Fibroblast of lung (primary cell): ENCODE measurements around the gene B9D1. TPM values are rescaled to one million over a fixed set of nuclear protein-coding genes. Genes with fewer than 3 reads are reported as not detected.

Experiments
- DNase-seq, 2 donors: peaks; one replicate each; pipeline versions ENCODE4 v3.0.0 to v3.0.0-alpha.2; 2010; ENCODE audit warnings: low read depth in 2 of 2
- H2AFZ ChIP-seq: 2 replicates; pipeline ENCODE4 v1.5.1; 2012; ENCODE audit warnings: low read length, control low read depth, inconsistent platforms
- H3K27ac ChIP-seq: 2 replicates; pipeline ENCODE4 v1.5.1; 2011; ENCODE audit warnings: low read length, control low read depth; ENCODE audit not compliant: insufficient read depth
- H3K27me3 ChIP-seq: 2 replicates; pipeline ENCODE4 v1.5.1; 2011; ENCODE audit warnings: mild to moderate bottlenecking, low read length; ENCODE audit not compliant: control insufficient read depth, insufficient read depth
- H3K36me3 ChIP-seq: 2 replicates; pipeline ENCODE4 v1.5.1; 2011; ENCODE audit warnings: low read length; ENCODE audit not compliant: control insufficient read depth, insufficient read depth
- H3K4me1 ChIP-seq: 2 replicates; pipeline ENCODE4 v1.5.1; 2011; ENCODE audit warnings: low read length; ENCODE audit not compliant: control insufficient read depth, insufficient read depth; ENCODE audit errors: extremely low read depth
- H3K4me2 ChIP-seq: 2 replicates; pipeline ENCODE4 v1.5.1; 2011; ENCODE audit warnings: low read length, control low read depth; ENCODE audit not compliant: insufficient read depth; ENCODE audit errors: extremely low read depth
- H3K4me3 ChIP-seq, 4 experiments: fragments of 200-600 bp in 1 of 4; sonication (generic) in 1 of 4; replicated peaks in 1 of 4; 2 replicates each; pipeline ENCODE4 v1.5.1; 2011 to 2016; ENCODE audit warnings: low read length in 4 of 4, low read depth in 3 of 4, mild to moderate bottlenecking in 3 of 4, control low read depth in 2 of 4, inconsistent platforms in 1 of 4, mixed read lengths in 1 of 4; ENCODE audit not compliant: insufficient read depth in 1 of 4; ENCODE audit errors: control extremely low read depth in 1 of 4
- H3K79me2 ChIP-seq: 2 replicates; pipeline ENCODE4 v1.5.1; 2012; ENCODE audit warnings: mild to moderate bottlenecking, low read length, inconsistent platforms; ENCODE audit not compliant: control insufficient read depth, insufficient read depth
- H3K9ac ChIP-seq: 2 replicates; pipeline ENCODE4 v1.5.1; 2011; ENCODE audit warnings: mild to moderate bottlenecking, low read length, control low read depth; ENCODE audit not compliant: insufficient read depth
- H3K9me3 ChIP-seq: 2 replicates; pipeline ENCODE4 v1.5.1; 2012; ENCODE audit warnings: low read depth, low read length; ENCODE audit not compliant: control insufficient read depth, insufficient read depth
- H4K20me1 ChIP-seq: 2 replicates; pipeline ENCODE4 v1.5.1; 2011; ENCODE audit warnings: low read length; ENCODE audit not compliant: control insufficient read depth, insufficient read depth; ENCODE audit errors: extremely low read depth
- CTCF ChIP-seq, 2 donors: IDR thresholded peaks in 1 of 2; conservative IDR thresholded peaks in 1 of 2; 1 replicate in 1 of 2; 2 replicates in 1 of 2; pipeline ENCODE4 v1.5.1; 2011 to 2012; ENCODE audit warnings: low read length in 2 of 2, control low read depth in 1 of 2, inconsistent platforms in 1 of 2, low read depth in 1 of 2, mild to moderate bottlenecking in 1 of 2
- EZH2 ChIP-seq: IDR thresholded peaks from 2 replicates; pipeline ENCODE4 v1.5.1; 2012; ENCODE audit warnings: low read length, control low read depth, mild to moderate bottlenecking; ENCODE audit errors: missing control alignments
- polyA plus RNA-seq, 2 donors: library from polyadenylated mRNA; depleted of rRNA in 1 of 2; stranded (reverse) in 1 of 2; unstranded in 1 of 2; fragments of >200 nt; gene quantifications; 2 replicates each; pipeline ENCODE4 v1.2.1, GENCODE V29; 2011 to 2012; ENCODE audit warnings: missing spikeins in 1 of 2
- total RNA-seq: library from RNA; depleted of rRNA; stranded (reverse); fragments of >200 nt; gene quantifications from 2 replicates; pipeline ENCODE4 v1.2.1, GENCODE V29; 2014

The B9D1 gene
- total and polyA plus RNA-seq, 2 donors (not counting 1 experiment from before 2014, with no cell fraction given) = 35.7 to 38.5 TPM

GRCh38 chr17:19339341-19339815, 23.1 kb downstream of the B9D1 start:
- Histone ChIP-seq H3K4me1 (peaks cover 12% of the 10 kb centered on the region), H3K4me3 (no peak overlapping the region), H4K20me1 (no peaks in the 10 kb centered on the region), H3K27ac (no peak overlapping the region), H3K27me3 (no peaks in the 10 kb centered on the region), H2AFZ (no peak overlapping the region), H3K9ac (no peak overlapping the region), H3K4me2 (no peak overlapping the region), H3K36me3 (peaks cover 3% of the 10 kb centered on the region), H3K9me3 (no peaks in the 10 kb centered on the region), H3K79me2 (no peaks in the 10 kb centered on the region)
- peak in 1 of 2 donors; percentile 51 for DNase-seq
- no peak for TF ChIP-seq EZH2
- no peak for TF ChIP-seq CTCF (conservative IDR thresholded peaks at IDR 0.05 in 1 of 2, IDR thresholded peaks at IDR 0.05 in 1 of 2; ENCODE audit: low read depth in 1 of 2, low read length in 2 of 2)

GRCh38 chr17:19338031-19338990, 24.2 kb downstream of the B9D1 start:
- no peaks in the 10 kb centered on the region for H3K79me2 ChIP-seq
- H3K27ac ChIP-seq = no peak overlapping the region
- H3K4me2 ChIP-seq = no peak overlapping the region
- H3K36me3 ChIP-seq = peaks cover 11% of the 10 kb centered on the region
- DNase-seq = peak; percentile 21 to 53
- H3K27me3 ChIP-seq = no peaks in the 10 kb centered on the region
- no peaks in the 10 kb centered on the region for H3K9me3 ChIP-seq
- H3K4me3 ChIP-seq = no peak overlapping the region
- peak; percentile 36 to 60 for TF ChIP-seq CTCF (conservative IDR thresholded peaks at IDR 0.05 in 1 of 2, IDR thresholded peaks at IDR 0.05 in 1 of 2; ENCODE audit: low read depth in 1 of 2, low read length in 2 of 2)
- no peak for TF ChIP-seq EZH2
- H2AFZ ChIP-seq = no peak overlapping the region
- no peaks in the 10 kb centered on the region for H4K20me1 ChIP-seq
- H3K9ac ChIP-seq = no peak overlapping the region
- H3K4me1 ChIP-seq = peaks cover 12% of the 10 kb centered on the region

- TF ChIP-seq EZH2 = no peak
- no peak overlapping the region for H3K27ac ChIP-seq
- peak in 1 of 2 donors; percentile 32 for DNase-seq
- peaks cover 12% of the 10 kb centered on the region for H3K4me1 ChIP-seq
- H3K79me2 ChIP-seq = no peaks in the 10 kb centered on the region
- no peaks in the 10 kb centered on the region for H3K27me3 ChIP-seq
- H2AFZ ChIP-seq = no peak overlapping the region
- no peaks in the 10 kb centered on the region for H3K9me3 ChIP-seq
- H3K36me3 ChIP-seq = peaks cover 11% of the 10 kb centered on the region
- no peaks in the 10 kb centered on the region for H4K20me1 ChIP-seq
- no peak overlapping the region for H3K9ac ChIP-seq
- H3K4me2 ChIP-seq = no peak overlapping the region
- no peak overlapping the region for H3K4me3 ChIP-seq
Observed at GRCh38 chr17:19337712-19338023, 24.9 kb downstream of the B9D1 start.
